NCI-H345 treated with DMSO at 0.1 percent for 48 hours (cell line): ENCODE data around the gene SCMH1.
"Not testable (repeated sequence)": the region's sequence is repeated elsewhere in the genome, so short reads cannot be mapped to it uniquely, and the experiment has no call there.

Experiments
- DNase-seq: peaks from one replicate; lab custom pipeline; 2025; ENCODE audit not compliant: unreplicated experiment; lab: John Stamatoyannopoulos, UW

SCMH1 gene

DNA sequence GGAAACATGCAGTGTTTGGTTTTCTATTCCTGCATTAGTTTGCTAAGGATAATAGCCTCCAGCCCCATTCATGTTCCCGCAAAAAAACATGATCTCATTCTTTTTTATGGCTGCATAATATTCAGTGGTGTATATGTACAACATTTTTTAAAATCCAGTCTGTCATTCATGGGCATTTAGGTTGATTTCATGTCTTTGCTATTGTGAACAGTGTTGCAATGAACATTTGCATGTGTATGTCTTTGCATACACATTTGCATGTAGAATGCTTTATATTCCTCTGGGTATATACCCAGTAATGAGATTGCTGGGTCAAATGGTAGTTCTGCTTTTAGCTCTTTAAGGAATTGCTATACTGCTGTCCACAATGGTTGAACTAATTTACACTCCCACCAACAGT is 9.0 kb upstream of the SCMH1 start:
- DNase-seq, result not testable (repeated sequence)

GRCh38 chr1:41249319-41249718 is 7.2 kb upstream of the SCMH1 start:
- no peak for DNase-seq

DNA sequence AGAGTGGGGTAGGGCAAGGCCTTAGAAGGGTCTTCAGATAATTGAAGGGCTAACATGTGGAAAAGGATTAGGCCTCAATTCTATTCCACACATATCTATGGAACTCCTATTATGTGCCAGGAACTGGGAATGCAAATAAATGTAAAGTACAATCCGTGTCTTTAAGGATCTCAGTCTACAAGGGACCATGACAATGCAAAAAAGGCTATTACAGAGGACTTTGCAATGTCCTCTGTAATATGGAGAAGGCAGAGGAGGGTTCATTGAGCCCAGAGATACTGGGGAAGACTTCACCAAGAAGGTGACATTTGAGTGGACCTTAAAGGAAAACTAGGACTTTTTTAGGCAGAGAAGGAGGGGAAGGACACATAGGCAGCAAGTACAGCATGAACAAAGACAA is 4.5 kb upstream of the SCMH1 start:
- DNase-seq, result no peak

DNA sequence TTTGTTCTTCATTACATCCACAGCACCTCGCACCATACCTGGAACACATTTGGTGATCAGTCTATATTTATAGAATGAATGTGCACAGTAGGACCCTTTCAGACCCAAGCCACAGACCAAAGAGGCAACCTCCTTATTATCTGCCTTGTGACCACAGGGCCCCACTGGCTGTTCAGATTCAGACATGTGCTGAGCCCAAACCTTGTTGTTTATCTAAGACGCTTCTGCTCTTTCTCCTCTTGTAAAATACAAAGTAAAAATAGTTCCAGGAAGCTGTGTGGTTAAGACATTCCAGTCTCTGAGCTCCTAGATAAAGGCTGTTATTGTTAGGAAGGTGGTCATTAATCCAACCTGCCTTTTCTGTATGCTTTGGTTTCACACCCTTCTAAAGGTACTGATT is 3.6 kb upstream of the SCMH1 start:
- DNase-seq, result no peak

DNA sequence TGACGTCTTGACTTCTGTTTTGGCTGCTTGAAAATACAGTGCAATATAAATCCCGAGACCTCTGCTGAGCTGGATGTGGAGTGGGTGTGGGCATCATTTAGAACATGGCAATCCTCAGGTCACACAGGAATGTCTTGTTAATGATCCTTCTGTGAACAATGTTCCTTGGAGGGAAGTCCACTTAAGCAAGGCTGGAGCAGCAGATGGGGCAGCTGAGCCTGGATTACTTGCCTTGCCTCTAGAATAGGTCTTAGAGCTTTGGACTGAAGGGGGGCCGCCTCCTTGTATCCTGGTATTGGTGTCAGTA is 926 bp upstream of the SCMH1 start:
- no peak for DNase-seq

DNA sequence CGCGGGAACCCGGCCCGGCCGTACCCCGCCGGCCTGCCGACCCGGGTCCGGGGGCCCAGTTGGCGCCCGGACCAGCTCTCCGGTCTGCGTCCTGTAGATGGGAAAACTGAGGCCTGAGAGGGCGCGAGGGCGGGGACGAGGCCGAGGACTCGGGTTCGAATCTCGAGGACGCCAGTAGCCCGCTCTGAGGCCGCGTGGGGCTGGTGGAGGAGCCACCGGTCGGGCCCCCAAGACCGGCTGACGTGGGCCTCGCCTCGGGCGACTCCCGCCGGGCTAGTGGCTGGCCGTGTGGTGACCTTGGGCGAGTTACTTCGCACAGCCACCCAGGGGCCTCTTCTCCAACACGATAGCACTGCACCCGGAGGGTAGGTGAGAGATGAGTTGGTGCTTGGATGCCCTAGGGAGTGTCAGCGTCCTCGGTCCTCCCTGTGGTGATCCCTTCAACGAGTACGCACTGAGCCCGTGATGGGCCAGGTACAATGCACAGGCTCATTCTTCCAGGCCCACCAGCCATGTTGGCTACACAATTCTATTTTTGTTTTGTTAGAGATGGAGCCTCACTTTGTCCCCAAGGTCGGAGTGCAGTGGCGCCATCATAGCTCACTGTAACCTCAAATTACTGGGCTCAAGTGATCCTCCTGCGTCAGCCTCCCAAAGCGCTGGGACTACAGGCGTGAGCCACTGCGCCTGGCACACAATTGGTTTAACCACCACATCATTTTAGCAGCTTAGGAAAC is 404 bp upstream of the SCMH1 start:
- no peak for DNase-seq

DNA sequence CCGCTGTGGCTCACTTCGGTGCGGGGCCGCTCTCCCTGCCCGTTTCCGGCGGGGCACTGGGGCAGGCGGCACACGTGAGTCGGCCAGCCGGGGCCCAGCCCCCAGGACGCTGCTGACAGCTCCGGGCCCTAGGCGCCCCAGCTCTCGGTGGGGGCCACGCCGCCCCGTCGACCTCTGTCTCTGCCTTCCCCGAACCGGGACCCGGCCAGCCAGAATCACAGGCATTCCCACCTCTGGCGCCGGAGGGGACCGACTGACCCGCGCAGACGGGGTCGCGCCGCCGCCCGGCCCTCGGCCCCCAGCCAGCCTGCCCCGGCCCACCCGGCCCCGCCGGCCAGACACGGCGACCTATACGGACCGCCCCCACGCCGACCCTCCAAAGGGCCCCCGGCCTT is 755 bp downstream of the SCMH1 start:
- no peak for DNase-seq

DNA sequence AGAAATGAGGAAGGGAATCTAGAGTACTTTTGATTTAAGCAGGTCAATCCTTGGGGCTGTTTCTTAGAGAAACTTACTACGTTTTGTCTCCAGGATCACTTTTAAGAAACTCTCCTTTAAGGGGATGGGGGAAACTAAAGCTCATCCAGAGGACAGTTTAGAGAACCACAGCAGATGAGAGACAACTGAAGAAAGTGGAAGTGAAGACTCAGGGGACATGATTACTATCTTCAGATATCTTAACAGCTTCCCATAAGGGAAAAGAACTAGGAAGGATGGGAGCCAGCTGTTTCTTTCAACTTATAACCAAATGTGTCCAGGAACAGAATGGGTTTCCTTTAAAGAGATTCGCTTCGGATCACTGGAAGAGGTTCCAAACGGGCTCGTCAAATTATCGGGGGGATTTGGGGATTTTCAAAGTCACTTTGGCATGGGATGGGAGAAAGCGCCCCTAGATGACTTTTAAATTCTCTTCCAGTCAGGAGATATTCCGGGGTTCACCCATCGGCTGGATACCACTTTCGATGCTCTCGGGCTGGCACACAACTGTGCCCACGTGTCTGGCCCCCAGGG is 1.2 kb downstream of the SCMH1 start:
- DNase-seq, result no peak

GRCh38 chr1:41239988-41240610 is 2.0 kb downstream of the SCMH1 start:
- no peak for DNase-seq

- DNase-seq, result no peak
Measured at GRCh38 chr1:41238311-41238988, 3.7 kb downstream of the SCMH1 start.

- no peak for DNase-seq
Measured at GRCh38 chr1:41236781-41237180, 5.3 kb downstream of the SCMH1 start.

GRCh38 chr1:41235893-41236292 is 6.2 kb downstream of the SCMH1 start:
- DNase-seq, result no peak

DNA sequence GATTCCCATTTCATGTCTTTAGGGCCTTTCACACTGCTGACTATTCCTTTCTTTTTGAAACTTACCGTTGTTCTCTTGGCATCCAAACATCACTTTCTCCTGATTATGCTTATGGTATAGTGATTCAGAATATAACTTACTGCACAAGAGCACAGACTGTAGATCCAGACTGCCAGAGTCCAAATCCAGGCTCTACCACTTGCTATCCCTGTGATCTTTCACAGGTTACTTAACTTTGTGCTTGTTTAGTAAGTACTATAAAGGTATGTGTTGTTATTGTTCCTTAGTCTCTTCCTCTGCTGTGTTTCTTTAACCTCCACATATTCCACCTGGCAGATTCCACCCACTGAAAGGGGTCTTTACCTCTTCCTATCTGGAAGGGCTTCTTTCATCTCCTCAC is 8.4 kb downstream of the SCMH1 start:
- DNase-seq, result no peak

- no peak for DNase-seq
Measured at GRCh38 chr1:41232305-41232704, 9.8 kb downstream of the SCMH1 start.

- DNase-seq, result no peak
Measured at GRCh38 chr1:41230656-41231055, 11.4 kb downstream of the SCMH1 start.

- DNase-seq, result not testable (repeated sequence)
Measured at GRCh38 chr1:41229219-41229618, 12.9 kb downstream of the SCMH1 start.

DNA sequence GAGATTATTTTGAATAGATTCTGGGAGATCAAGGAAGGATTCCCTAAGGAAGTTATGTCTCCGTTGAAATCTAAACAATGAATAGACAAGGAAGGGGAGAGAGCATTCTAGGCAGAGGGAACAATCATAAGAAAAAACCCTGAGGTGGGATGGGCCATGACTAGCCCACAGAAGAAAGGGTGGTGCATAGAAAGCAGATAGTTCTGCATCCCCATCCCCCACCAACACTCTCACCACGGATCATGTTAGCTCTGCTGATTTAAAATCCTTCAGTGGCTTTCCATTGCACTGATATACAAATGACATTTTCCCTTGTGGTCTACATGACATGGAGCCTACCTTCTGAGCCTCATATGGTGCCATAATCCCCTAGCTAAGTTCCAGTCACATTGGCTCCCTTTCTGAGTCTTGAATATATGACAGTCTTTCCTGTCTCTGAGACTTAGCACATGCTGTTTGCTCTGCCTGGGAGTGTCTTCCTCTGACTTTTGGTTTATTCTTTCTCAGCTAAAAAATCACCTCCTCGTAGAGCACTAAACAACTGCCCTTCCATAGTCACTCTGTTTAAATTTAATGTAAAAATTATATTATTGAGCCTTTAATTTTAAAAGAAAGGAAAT is 15.2 kb downstream of the SCMH1 start:
- no peak for DNase-seq

DNA sequence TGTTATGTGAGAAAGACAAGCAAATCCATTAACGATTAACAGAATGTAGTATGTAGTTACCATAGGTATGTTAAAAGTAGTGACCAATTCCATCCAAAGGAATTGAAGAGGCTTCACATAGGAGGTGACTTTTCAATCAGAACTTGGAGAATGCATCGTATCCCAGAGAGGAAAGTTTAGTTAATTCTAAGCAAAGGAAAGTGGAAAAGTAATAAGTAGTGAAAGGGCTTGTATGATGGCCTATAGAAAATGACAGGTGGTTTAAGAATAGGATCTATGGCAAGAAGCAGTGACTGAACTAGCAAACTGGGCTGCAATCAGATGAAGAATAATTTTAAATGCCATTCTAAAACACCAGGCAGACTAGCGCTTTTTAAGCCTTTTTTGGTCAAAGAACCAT is 16.6 kb downstream of the SCMH1 start:
- no peak for DNase-seq

DNA sequence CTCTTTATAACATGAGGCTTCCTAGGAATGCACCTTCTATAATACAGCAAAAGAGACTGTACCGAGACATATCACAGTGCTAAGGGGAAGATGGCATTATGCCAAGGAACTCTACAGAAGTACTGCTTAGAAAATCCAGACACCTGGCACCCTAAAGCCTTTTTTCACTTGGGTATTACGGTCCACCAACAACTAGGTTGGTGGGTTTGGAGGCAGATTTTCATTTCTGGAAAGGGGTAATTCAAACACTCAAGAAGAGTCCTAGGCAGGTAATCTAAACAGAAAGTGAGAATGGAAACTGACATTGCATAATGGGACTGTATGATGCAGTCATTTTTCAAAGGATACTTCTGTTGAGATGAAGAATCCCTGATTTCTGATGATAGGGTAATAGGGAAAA is 19.6 kb downstream of the SCMH1 start:
- DNase-seq, result peak; percentile 80

DNA sequence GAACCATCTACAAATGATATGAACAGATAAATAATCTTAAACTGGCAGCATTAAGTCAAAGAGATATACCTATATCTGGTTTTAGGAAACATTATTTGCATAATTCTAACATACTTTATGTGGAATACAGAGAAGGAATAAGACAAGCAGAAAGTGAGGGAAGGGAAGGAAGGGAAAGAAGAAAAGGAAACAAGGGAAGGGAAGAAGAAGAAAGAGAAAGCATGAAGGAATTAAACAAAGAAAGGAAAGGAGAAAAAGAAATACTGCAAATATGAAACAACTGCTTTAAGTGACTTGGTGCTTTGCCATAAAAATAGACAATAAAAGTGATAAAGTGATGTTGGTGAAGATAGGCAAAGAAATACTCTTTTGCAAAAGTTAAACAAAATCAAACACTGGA is 20.1 kb downstream of the SCMH1 start:
- DNase-seq, result no peak

GRCh38 chr1:41218152-41218551 is 24.0 kb downstream of the SCMH1 start:
- DNase-seq, result no peak

GRCh38 chr1:41217441-41217840 is 24.7 kb downstream of the SCMH1 start:
- no peak for DNase-seq
